DND-41 (cell line): ENCODE measurements around the gene SPATC1L.

Experiments
- EZH2 ChIP-seq: IDR thresholded peaks from 3 replicates; pipeline ENCODE4 v1.6.1; 2012; ENCODE audit warnings: borderline replicate concordance, low read depth, mild to moderate bottlenecking, moderate library complexity, low read length, inconsistent platforms; ENCODE audit not compliant: severe bottlenecking
- TF ChIP-seq, protein P1 (sequence below): IDR thresholded peaks from 2 replicates; pipeline ENCODE4 v1.5.1; 2012; ENCODE audit warnings: borderline replicate concordance, low read length, moderate library complexity, mild to moderate bottlenecking; ENCODE audit not compliant: poor library complexity, severe bottlenecking; ENCODE audit errors: extremely low read depth

GRCh38 chr21:46207920-46208591 is 23.8 kb upstream of the SPATC1L start:
- TF ChIP-seq, protein P1, sequence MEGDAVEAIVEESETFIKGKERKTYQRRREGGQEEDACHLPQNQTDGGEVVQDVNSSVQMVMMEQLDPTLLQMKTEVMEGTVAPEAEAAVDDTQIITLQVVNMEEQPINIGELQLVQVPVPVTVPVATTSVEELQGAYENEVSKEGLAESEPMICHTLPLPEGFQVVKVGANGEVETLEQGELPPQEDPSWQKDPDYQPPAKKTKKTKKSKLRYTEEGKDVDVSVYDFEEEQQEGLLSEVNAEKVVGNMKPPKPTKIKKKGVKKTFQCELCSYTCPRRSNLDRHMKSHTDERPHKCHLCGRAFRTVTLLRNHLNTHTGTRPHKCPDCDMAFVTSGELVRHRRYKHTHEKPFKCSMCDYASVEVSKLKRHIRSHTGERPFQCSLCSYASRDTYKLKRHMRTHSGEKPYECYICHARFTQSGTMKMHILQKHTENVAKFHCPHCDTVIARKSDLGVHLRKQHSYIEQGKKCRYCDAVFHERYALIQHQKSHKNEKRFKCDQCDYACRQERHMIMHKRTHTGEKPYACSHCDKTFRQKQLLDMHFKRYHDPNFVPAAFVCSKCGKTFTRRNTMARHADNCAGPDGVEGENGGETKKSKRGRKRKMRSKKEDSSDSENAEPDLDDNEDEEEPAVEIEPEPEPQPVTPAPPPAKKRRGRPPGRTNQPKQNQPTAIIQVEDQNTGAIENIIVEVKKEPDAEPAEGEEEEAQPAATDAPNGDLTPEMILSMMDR, result no peak
- no peak for TF ChIP-seq EZH2
